Measurements from ENCODE around the gene EMD.

Gene EMD

GRCh38 chrX:154401918-154402621, 23.0 kb downstream of the EMD start:
- no peak overlapping the region for H3K4me3 ChIP-seq (replicated peaks; ENCODE audit: low read depth, low read length)
- H3K36me3 ChIP-seq (ENCODE audit: control insufficient read depth, insufficient read depth, low read length), result peaks cover 11% of the 10 kb centered on the region
- no peak for DNase-seq (ENCODE audit: extremely low read depth, insufficient read length)
- no peak for TF ChIP-seq CTCF (IDR thresholded peaks at IDR 0.05; ENCODE audit: insufficient read depth, low read length, poor library complexity, severe bottlenecking)
- H3K27me3 ChIP-seq (replicated peaks; ENCODE audit: control insufficient read depth, insufficient read depth, low read length), result no peaks in the 10 kb centered on the region

GRCh38 chrX:154402622-154403127, 23.6 kb downstream of the EMD start:
- no peak for TF ChIP-seq CTCF (IDR thresholded peaks at IDR 0.05; ENCODE audit: insufficient read depth, low read length, poor library complexity, severe bottlenecking)
- DNase-seq (ENCODE audit: extremely low read depth, insufficient read length), result no peak

GRCh38 chrX:154403192-154403591, 24.1 kb downstream of the EMD start:
- Histone ChIP-seq H3K36me3 (ENCODE audit: control insufficient read depth, insufficient read depth, low read length) (peaks cover 11% of the 10 kb centered on the region), H3K27me3 (replicated peaks; ENCODE audit: control insufficient read depth, insufficient read depth, low read length) (no peaks in the 10 kb centered on the region), H3K4me3 (replicated peaks; ENCODE audit: low read depth, low read length) (no peak overlapping the region)
- no peak for DNase-seq (ENCODE audit: extremely low read depth, insufficient read length)
- TF ChIP-seq CTCF (IDR thresholded peaks at IDR 0.05; ENCODE audit: insufficient read depth, low read length, poor library complexity, severe bottlenecking), result no peak

More at GRCh38 chrX:154402622-154403127, 23.6 kb downstream of the EMD start:
- H3K36me3 ChIP-seq (ENCODE audit: control insufficient read depth, insufficient read depth, low read length), result peaks cover 11% of the 10 kb centered on the region
- no peaks in the 10 kb centered on the region for H3K27me3 ChIP-seq (replicated peaks; ENCODE audit: control insufficient read depth, insufficient read depth, low read length)
- H3K4me3 ChIP-seq (replicated peaks; ENCODE audit: low read depth, low read length), result no peak overlapping the region

- Histone ChIP-seq H3K4me3 (replicated peaks; ENCODE audit: low read depth, low read length) (no peak overlapping the region), H3K36me3 (ENCODE audit: control insufficient read depth, insufficient read depth, low read length) (peaks cover 11% of the 10 kb centered on the region), H3K27me3 (replicated peaks; ENCODE audit: control insufficient read depth, insufficient read depth, low read length) (no peaks in the 10 kb centered on the region)
- no peak for DNase-seq (ENCODE audit: extremely low read depth, insufficient read length)
- no peak for TF ChIP-seq CTCF (IDR thresholded peaks at IDR 0.05; ENCODE audit: insufficient read depth, low read length, poor library complexity, severe bottlenecking)
Observed at GRCh38 chrX:154403858-154404257, 24.8 kb downstream of the EMD start.

GRCh38 chrX:154404625-154405192, 25.6 kb downstream of the EMD start:
- no peaks in the 10 kb centered on the region for H3K27me3 ChIP-seq (replicated peaks; ENCODE audit: control insufficient read depth, insufficient read depth, low read length)
- no peak overlapping the region for H3K4me3 ChIP-seq (replicated peaks; ENCODE audit: low read depth, low read length)
- no peak for TF ChIP-seq CTCF (IDR thresholded peaks at IDR 0.05; ENCODE audit: insufficient read depth, low read length, poor library complexity, severe bottlenecking)
- DNase-seq (ENCODE audit: extremely low read depth, insufficient read length), result no peak
- H3K36me3 ChIP-seq (ENCODE audit: control insufficient read depth, insufficient read depth, low read length), result peaks cover 4% of the 10 kb centered on the region

Data from GM06990 (cell line).